GM23248 (cell line): Measurements from ENCODE around the gene DENND2A. TPM values are rescaled to one million over a fixed set of nuclear protein-coding genes. Genes with fewer than 3 reads are reported as not detected.
"Not testable (repeated sequence)": the region's sequence is repeated elsewhere in the genome, so short reads cannot be mapped to it uniquely, and the experiment has no call there.

Experiments used
- DNase-seq: peaks from one replicate; pipeline ENCODE4 v3.0.0-alpha.2; 2015
- H2AFZ ChIP-seq: fragments of 200-600 bp; sonication (generic); 2 replicates; pipeline ENCODE4 v1.6.1; 2016; ENCODE audit warnings: antibody characterized with exemption
- H3F3A ChIP-seq: fragments of 200-600 bp; sonication (generic); 2 replicates; pipeline ENCODE4 v1.6.1; 2016; ENCODE audit warnings: mild to moderate bottlenecking, antibody characterized with exemption, mixed run types; ENCODE audit not compliant: insufficient read depth
- H3K27ac ChIP-seq: fragments of 200-600 bp; sonication (generic); 2 replicates; pipeline ENCODE4 v1.5.1; 2016; ENCODE audit warnings: mild to moderate bottlenecking
- H3K27me3 ChIP-seq: fragments of 200-600 bp; sonication (generic); replicated peaks from 2 replicates; pipeline ENCODE4 v1.6.1; 2016; ENCODE audit warnings: mild to moderate bottlenecking; ENCODE audit not compliant: insufficient read depth
- H3K36me3 ChIP-seq: fragments of 200-600 bp; sonication (generic); 2 replicates; pipeline ENCODE4 v1.6.1; 2016; ENCODE audit warnings: low read depth, mild to moderate bottlenecking
- H3K4me1 ChIP-seq: fragments of 200-600 bp; sonication (generic); 2 replicates; pipeline ENCODE4 v1.6.1; 2016; ENCODE audit warnings: mild to moderate bottlenecking; ENCODE audit not compliant: insufficient read depth
- H3K4me2 ChIP-seq: fragments of 200-600 bp; sonication (generic); one replicate; pipeline ENCODE4 v1.6.1; 2016; ENCODE audit warnings: mild to moderate bottlenecking; ENCODE audit not compliant: unreplicated experiment
- H3K4me3 ChIP-seq: fragments of 200-600 bp; sonication (generic); 2 replicates; pipeline ENCODE4 v1.5.1; 2016; ENCODE audit warnings: mild to moderate bottlenecking
- H3K79me2 ChIP-seq: fragments of 200-600 bp; sonication (generic); 2 replicates; pipeline ENCODE4 v1.6.1; 2016; ENCODE audit warnings: mild to moderate bottlenecking; ENCODE audit not compliant: insufficient read depth
- H3K9ac ChIP-seq: fragments of 200-600 bp; sonication (generic); 2 replicates; pipeline ENCODE4 v1.6.1; 2016; ENCODE audit warnings: mild to moderate bottlenecking
- H3K9me2 ChIP-seq: fragments of 200-600 bp; sonication (generic); 2 replicates; pipeline ENCODE4 v1.6.1; 2016; ENCODE audit warnings: mixed run types, mild to moderate bottlenecking, moderate library complexity; ENCODE audit not compliant: insufficient read depth
- H3K9me3 ChIP-seq: fragments of 200-600 bp; sonication (generic); one replicate; pipeline ENCODE4 v1.6.1; 2017; ENCODE audit warnings: low read depth
- H4K20me1 ChIP-seq: fragments of 200-600 bp; sonication (generic); 2 replicates; pipeline ENCODE4 v1.6.0; 2016; ENCODE audit not compliant: insufficient read depth
- EZH2 ChIP-seq: fragments of 200-600 bp; sonication (generic); IDR thresholded peaks from 2 replicates; pipeline ENCODE4 v1.6.1; 2018; ENCODE audit warnings: antibody characterized with exemption, mild to moderate bottlenecking; ENCODE audit not compliant: insufficient read depth, poor library complexity, severe bottlenecking
- EZH2phosphoT487 ChIP-seq: fragments of 200-600 bp; sonication (generic); IDR thresholded peaks from 2 replicates; pipeline ENCODE4 v1.6.1; 2018; ENCODE audit warnings: antibody characterized with exemption, moderate library complexity, mild to moderate bottlenecking, low read depth; ENCODE audit not compliant: insufficient read depth
- WGBS, 2 experiments: methylation state at CpG; one replicate each; pipeline ENCODE4 v1.1.6; 2015 to 2017; ENCODE audit warnings: low lambda C conversion rate in 2 of 2, low coverage in 1 of 2; ENCODE audit errors: missing lambda C conversion rate in 2 of 2; 5-methylcytosine and 5-hydroxymethylcytosine counted together
- in situ Hi-C: fragments of 300-500 bp; cut with MboI; formaldehyde crosslinking; loops from 2 replicates; pipeline ENCODE4 v1.15.0; 2020
- polyA plus RNA-seq: library from polyadenylated mRNA; unstranded; fragments of >200 nt; fragmentation: Nextera tagmentation; extraction: Ambion mirVana; gene quantifications from 2 replicates; pipeline ENCODE4 v1.2.1, GENCODE V29; 2016
- total RNA-seq: library from RNA; depleted of rRNA; stranded (reverse); fragments of >200 nt; shearing (Covaris generic); gene quantifications from 2 replicates; pipeline ENCODE4 v1.2.3, GENCODE V29; 2014

Gene DENND2A
- total and polyA plus RNA-seq, 2 experiments from 2014 or later, result 0.78 to 2.2 TPM

- no peaks in the 10 kb centered on the region for H3K9me2 ChIP-seq
- H3K4me1 ChIP-seq, result peaks cover 10% of the 10 kb centered on the region; the same call in 1 of the 2 replicates
- H2AFZ ChIP-seq, result no peak overlapping the region
- no peak overlapping the region for H3K9ac ChIP-seq
- WGBS, 2 experiments, result 80 to 83% methylated on average over 6 of the region's 6 CpGs
- H3K27me3 ChIP-seq, result no peaks in the 10 kb centered on the region
- no peaks in the 10 kb centered on the region for H4K20me1 ChIP-seq
- TF ChIP-seq EZH2 (no peak), EZH2phosphoT487 (no peak)
- H3K9me3 ChIP-seq, result no peaks in the 10 kb centered on the region
- H3K36me3 ChIP-seq, result no peaks in the 10 kb centered on the region
- H3F3A ChIP-seq, result peaks cover 5% of the 10 kb centered on the region; the same call in 1 of the 2 replicates
- H3K4me2 ChIP-seq, result peak overlapping the region; percentile 19
- in situ Hi-C loops, result no loop called here
- H3K79me2 ChIP-seq, result no peaks in the 10 kb centered on the region
- no peak overlapping the region for H3K4me3 ChIP-seq
- peak; percentile 55 for DNase-seq
- no peak overlapping the region for H3K27ac ChIP-seq
Measured at GRCh38 chr7:140649556-140650205, 9.1 kb upstream of the DENND2A start.

GRCh38 chr7:140646931-140647647 is 6.5 kb upstream of the DENND2A start:
- Histone ChIP-seq H3K4me2 (no peak overlapping the region), H3F3A (peaks cover 5% of the 10 kb centered on the region; the same call in 1 of the 2 replicates), H3K36me3 (no peaks in the 10 kb centered on the region), H3K9ac (no peak overlapping the region), H2AFZ (no peak overlapping the region), H3K27ac (no peak overlapping the region), H3K9me2 (no peaks in the 10 kb centered on the region), H3K27me3 (no peaks in the 10 kb centered on the region), H3K9me3 (no peaks in the 10 kb centered on the region), H3K79me2 (no peaks in the 10 kb centered on the region), H3K4me3 (no peak overlapping the region), H4K20me1 (no peaks in the 10 kb centered on the region), H3K4me1 (peaks cover 7% of the 10 kb centered on the region; the same call in 1 of the 2 replicates)
- in situ Hi-C loops, result no loop called here
- TF ChIP-seq EZH2 (no peak), EZH2phosphoT487 (no peak)
- DNase-seq, result peak; percentile 63
- WGBS, 2 experiments, result 25 to 33% methylated on average over 8 of the region's 8 CpGs

- Histone ChIP-seq H3K79me2 (no peaks in the 10 kb centered on the region), H3K9me3 (no peaks in the 10 kb centered on the region), H3K9ac (no peak overlapping the region), H3K9me2 (no peaks in the 10 kb centered on the region), H4K20me1 (no peaks in the 10 kb centered on the region), H3K27me3 (no peaks in the 10 kb centered on the region), H3K27ac (no peak overlapping the region), H3K4me2 (no peak overlapping the region), H2AFZ (no peak overlapping the region), H3K36me3 (no peaks in the 10 kb centered on the region), H3K4me1 (peaks cover 7% of the 10 kb centered on the region; the same call in 1 of the 2 replicates), H3F3A (peaks cover 14% of the 10 kb centered on the region), H3K4me3 (no peak overlapping the region)
- in situ Hi-C loops, result no loop called here
- DNase-seq, result no peak
- WGBS, 2 experiments, result 81 to 83% methylated on average over 8 of the region's 8 CpGs
- no peak for TF ChIP-seq EZH2phosphoT487
- no peak for TF ChIP-seq EZH2
Measured at GRCh38 chr7:140645166-140645900, 4.7 kb upstream of the DENND2A start.

GRCh38 chr7:140644761-140645160 is 4.1 kb upstream of the DENND2A start:
- H3K4me2 ChIP-seq, H2AFZ ChIP-seq, H3K4me3 ChIP-seq, H3K4me1 ChIP-seq, H3K9me3 ChIP-seq, DNase-seq, H3K79me2 ChIP-seq, H3K9me2 ChIP-seq, in situ Hi-C loops, H3K9ac ChIP-seq, H4K20me1 ChIP-seq, H3K36me3 ChIP-seq, H3K27me3 ChIP-seq, H3K27ac ChIP-seq: not testable (repeated sequence)
- peaks cover 14% of the 10 kb centered on the region for H3F3A ChIP-seq
- 91 to 94% methylated on average over 13 of the region's 13 CpGs for WGBS, 2 experiments
